ENCODE data around the gene CCDC178. TPM values are rescaled to one million over a fixed set of nuclear protein-coding genes. Genes with fewer than 3 reads are reported as not detected.

CCDC178 gene
- total RNA-seq, 1 experiment from 2014 or later, result not detected

GRCh38 chr18:33201509-33201926 lies 239.0 kb downstream of the CCDC178 start:
- H3K36me3 ChIP-seq (ENCODE audit: low read depth), result no peaks in the 10 kb centered on the region
- H3F3A ChIP-seq (ENCODE audit: insufficient read depth, low read depth), result no peaks in the 10 kb centered on the region
- intact Hi-C loops (cut with micrococcal nuclease; ENCODE audit: unreplicated experiment), result no loop called here
- no peaks in the 10 kb centered on the region for H3K27me3 ChIP-seq (ENCODE audit: insufficient read depth, low read depth)
- no peak overlapping the region for H3K4me2 ChIP-seq
- H2AFZ ChIP-seq, result no peak overlapping the region
- ChIA-PET CTCF (no interaction called here), POLR2A (ENCODE audit: unreplicated experiment) (no interaction called here)
- no peaks in the 10 kb centered on the region for H3K9me2 ChIP-seq (ENCODE audit: insufficient read depth)
- H3K4me1 ChIP-seq (replicated peaks; ENCODE audit: insufficient read depth), result no peaks in the 10 kb centered on the region
- no peaks in the 10 kb centered on the region for H4K20me1 ChIP-seq (ENCODE audit: insufficient read depth)
- no peak overlapping the region for H3K27ac ChIP-seq
- no peaks in the 10 kb centered on the region for H3K9me3 ChIP-seq (ENCODE audit: insufficient read depth, low read depth)
- DNase-seq, result no peak
- TF ChIP-seq CTCF (conservative IDR thresholded peaks at IDR 0.05) (no peak; the same call in 1 of the 2 replicates), EZH2 (IDR thresholded peaks at IDR 0.05; ENCODE audit: low read depth) (no peak)
- H3K79me2 ChIP-seq (ENCODE audit: low read depth), result no peaks in the 10 kb centered on the region
- BruUV-seq (replicated peaks), result no TSS peak
- no peak overlapping the region for H3K4me3 ChIP-seq

GRCh38 chr18:33195795-33196194 lies 244.7 kb downstream of the CCDC178 start:
- Histone ChIP-seq H3K27ac (no peak overlapping the region), H3K9me2 (ENCODE audit: insufficient read depth) (no peaks in the 10 kb centered on the region), H3K9me3 (ENCODE audit: insufficient read depth, low read depth) (no peaks in the 10 kb centered on the region), H4K20me1 (ENCODE audit: insufficient read depth) (no peaks in the 10 kb centered on the region), H3K36me3 (ENCODE audit: low read depth) (no peaks in the 10 kb centered on the region), H3K27me3 (ENCODE audit: insufficient read depth, low read depth) (no peaks in the 10 kb centered on the region), H3K4me3 (no peak overlapping the region), H3K4me1 (replicated peaks; ENCODE audit: insufficient read depth) (no peaks in the 10 kb centered on the region), H3K79me2 (ENCODE audit: low read depth) (no peaks in the 10 kb centered on the region), H3F3A (ENCODE audit: insufficient read depth, low read depth) (no peaks in the 10 kb centered on the region), H2AFZ (no peak overlapping the region), H3K4me2 (no peak overlapping the region)
- CTCF ChIA-PET, result no interaction called here
- POLR2A ChIA-PET (ENCODE audit: unreplicated experiment), result no interaction called here
- DNase-seq, result no peak
- BruUV-seq (replicated peaks), result no TSS peak
- TF ChIP-seq EZH2 (IDR thresholded peaks at IDR 0.05; ENCODE audit: low read depth) (no peak), CTCF (conservative IDR thresholded peaks at IDR 0.05) (no peak)
- intact Hi-C loops (cut with micrococcal nuclease; ENCODE audit: unreplicated experiment), result no loop called here

- DNase-seq, result no peak
- no peak overlapping the region for H2AFZ ChIP-seq
- H3K9me2 ChIP-seq (ENCODE audit: insufficient read depth), result no peaks in the 10 kb centered on the region
- H3K4me2 ChIP-seq, result no peak overlapping the region
- H3K79me2 ChIP-seq (ENCODE audit: low read depth), result no peaks in the 10 kb centered on the region
- ChIA-PET POLR2A (ENCODE audit: unreplicated experiment) (no interaction called here), CTCF (no interaction called here)
- intact Hi-C loops (cut with micrococcal nuclease; ENCODE audit: unreplicated experiment), result no loop called here
- no peaks in the 10 kb centered on the region for H3F3A ChIP-seq (ENCODE audit: insufficient read depth, low read depth)
- TF ChIP-seq CTCF (conservative IDR thresholded peaks at IDR 0.05) (no peak), EZH2 (IDR thresholded peaks at IDR 0.05; ENCODE audit: low read depth) (no peak)
- H4K20me1 ChIP-seq (ENCODE audit: insufficient read depth), result no peaks in the 10 kb centered on the region
- H3K27ac ChIP-seq, result no peak overlapping the region
- H3K27me3 ChIP-seq (ENCODE audit: insufficient read depth, low read depth), result no peaks in the 10 kb centered on the region
- H3K4me3 ChIP-seq, result no peak overlapping the region
- H3K36me3 ChIP-seq (ENCODE audit: low read depth), result no peaks in the 10 kb centered on the region
- BruUV-seq (replicated peaks), result no TSS peak
- H3K4me1 ChIP-seq (replicated peaks; ENCODE audit: insufficient read depth), result no peaks in the 10 kb centered on the region
- no peaks in the 10 kb centered on the region for H3K9me3 ChIP-seq (ENCODE audit: insufficient read depth, low read depth)
Measured at GRCh38 chr18:33194793-33195192, 245.7 kb downstream of the CCDC178 start.

Measured in PC-9 (cell line).